ENCODE results near the gene PIPOX. TPM values are rescaled to one million over a fixed set of nuclear protein-coding genes. Genes with fewer than 3 reads are reported as not detected.

The PIPOX gene
- total and polyA plus RNA-seq, 2 donors (not counting 3 experiments of a cell fraction or from before 2014, with no cell fraction given), result 0.62 to 2.5 TPM

DNA sequence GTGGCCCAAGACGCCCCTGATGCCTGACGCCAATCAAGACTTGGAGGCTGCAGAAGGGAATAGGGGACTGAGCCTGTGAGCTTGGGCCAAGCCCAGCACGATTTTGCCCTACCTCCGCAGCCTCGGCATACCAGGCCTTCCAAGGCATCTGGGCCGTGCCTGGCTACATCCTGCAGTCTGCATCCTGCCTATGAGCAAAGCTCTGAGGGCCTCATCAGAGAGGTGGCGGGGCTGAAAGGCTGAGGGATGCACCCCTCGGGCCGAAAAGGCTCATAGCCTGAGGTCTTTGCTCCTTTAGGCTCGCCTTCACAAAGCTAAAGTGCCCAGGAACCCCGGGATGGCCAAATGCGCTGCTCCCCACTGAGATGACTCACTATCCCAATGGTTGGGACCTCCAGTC lies 39.7 kb upstream of the PIPOX start:
- dilution Hi-C loops (cut with MboI; ENCODE audit: extremely low pct_ligation_motif_present, low sequenced_read_pairs), result no loop called here
- Histone ChIP-seq H3K4me2 (ENCODE audit: insufficient read depth, low read length) (no peak overlapping the region), H3K27me3 (ENCODE audit: control insufficient read depth in 2 of 2, insufficient read depth in 2 of 2, low read length in 2 of 2) (peaks cover 28 to 32% of the 10 kb centered on the region in 2 experiments), H3K9ac (replicated peaks; ENCODE audit: extremely low read depth, insufficient read depth, low read length) (no peak overlapping the region), H4K20me1 (replicated peaks; ENCODE audit: control insufficient read depth, extremely low read depth, insufficient read depth, low read length) (no peaks in the 10 kb centered on the region), H2AFZ (ENCODE audit: low read depth, low read length) (no peak overlapping the region), H3K4me3 (replicated peaks in 1 of 3; ENCODE audit: insufficient read depth in 1 of 3, low read depth in 1 of 3, low read length in 3 of 3) (no peak overlapping the region), H3K9me1 (replicated peaks; ENCODE audit: control insufficient read depth, extremely low read depth, insufficient read depth, low read length) (no peaks in the 10 kb centered on the region), H3K4me1 (ENCODE audit: control insufficient read depth, extremely low read depth, insufficient read depth, low read length) (no peaks in the 10 kb centered on the region), H3K27ac (ENCODE audit: insufficient read depth, low read depth, low read length) (no peak overlapping the region), H3K36me3 (ENCODE audit: control insufficient read depth in 2 of 2, extremely low read depth in 1 of 2, insufficient read depth in 2 of 2, low read length in 2 of 2) (no peaks in the 10 kb centered on the region), H3K9me3 (replicated peaks; ENCODE audit: control insufficient read depth, insufficient read depth, low read length) (no peaks in the 10 kb centered on the region), H3K79me2 (ENCODE audit: control insufficient read depth, insufficient read depth, low read length) (no peaks in the 10 kb centered on the region)
- no peak for DNase-seq (ENCODE audit: low read depth, low spot score)
- BruUV-seq (replicated peaks), result no TSS peak
- intact Hi-C loops (cut with micrococcal nuclease), result no loop called here
- CTCF ChIA-PET, result interaction anchor here (1.7 to 2.2 kb wide), 2 partner anchors 38 to 121 kb away, joined by 6 to 7 read pairs; no protein-coding TSS in a partner anchor
- POLR2A ChIA-PET, result no interaction called here
- TF ChIP-seq MAX (IDR thresholded peaks at IDR 0.05; ENCODE audit: insufficient read depth, insufficient read length), result no peak
- no peak for TF ChIP-seq GATA2 (IDR thresholded peaks at IDR 0.05; ENCODE audit: insufficient read depth, insufficient read length, low read depth, low read length)
- FAIRE-seq, result no peak

DNA sequence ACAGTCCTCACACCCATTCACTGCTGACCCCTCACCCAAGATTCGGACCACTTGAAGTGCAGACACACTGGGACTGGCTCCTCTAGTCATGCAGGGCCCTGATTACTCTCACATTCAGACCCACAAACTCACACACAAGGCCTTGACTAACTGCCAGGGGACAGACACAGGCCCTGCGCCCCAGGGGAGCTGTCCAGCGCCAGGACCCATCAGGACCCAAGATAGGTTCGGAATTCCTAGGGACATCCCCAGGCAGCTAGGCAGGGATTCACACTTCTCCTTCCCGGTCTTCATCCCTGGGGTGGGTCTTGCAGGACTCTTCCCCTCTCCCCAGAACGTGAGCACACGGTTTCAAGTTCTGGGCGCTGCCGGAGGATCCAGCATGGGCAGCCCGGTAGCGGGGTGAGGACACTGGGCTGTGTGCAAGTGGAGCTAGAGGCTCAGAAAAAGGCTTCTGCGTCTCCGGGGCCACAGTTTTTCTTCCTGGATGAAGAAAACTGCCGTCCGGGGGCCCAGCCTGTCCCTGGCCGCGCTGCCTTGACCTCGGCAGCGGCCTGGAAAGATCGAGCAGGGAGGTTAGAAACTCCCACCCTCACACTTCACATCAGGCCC lies 38.8 kb upstream of the PIPOX start:
- DNase-seq (ENCODE audit: low read depth, low spot score), result no peak
- no peak overlapping the region for H3K9ac ChIP-seq (replicated peaks; ENCODE audit: extremely low read depth, insufficient read depth, low read length)
- no peak for FAIRE-seq
- no TSS peak for BruUV-seq (replicated peaks)
- dilution Hi-C loops (cut with MboI; ENCODE audit: extremely low pct_ligation_motif_present, low sequenced_read_pairs) (no loop called here), intact Hi-C loops (cut with micrococcal nuclease) (no loop called here)
- no peak overlapping the region for H3K4me2 ChIP-seq (ENCODE audit: insufficient read depth, low read length)
- TF ChIP-seq POLR2AphosphoS5 (IDR thresholded peaks at IDR 0.05; ENCODE audit: insufficient read depth, low read depth, low read length) (no peak), GATA2 (IDR thresholded peaks at IDR 0.05; ENCODE audit: insufficient read depth, insufficient read length, low read depth, low read length) (no peak), JUN (IDR thresholded peaks at IDR 0.05; ENCODE audit: borderline replicate concordance, insufficient read depth, insufficient read length, low read depth) (no peak), FOS (IDR thresholded peaks at IDR 0.05; ENCODE audit: borderline replicate concordance, insufficient read depth, low read length) (no peak), MAX (IDR thresholded peaks at IDR 0.05; ENCODE audit: insufficient read depth, insufficient read length) (no peak), MYC (IDR thresholded peaks at IDR 0.05; ENCODE audit: low read depth, low read length) (no peak), POLR2A (IDR thresholded peaks at IDR 0.05; ENCODE audit: low read depth, low read length) (no peak), CTCF (IDR thresholded peaks at IDR 0.05; ENCODE audit: extremely low read depth in 1 of 2, insufficient read depth in 1 of 2, low read depth in 1 of 2, low read length in 2 of 2) (no peak), EZH2 (IDR thresholded peaks at IDR 0.05; ENCODE audit: borderline replicate concordance, low read depth, low read length, severe bottlenecking) (no peak)
- no peaks in the 10 kb centered on the region for H3K9me3 ChIP-seq (replicated peaks; ENCODE audit: control insufficient read depth, insufficient read depth, low read length)
- H3K27ac ChIP-seq (ENCODE audit: insufficient read depth, low read depth, low read length), result no peak overlapping the region
- peaks cover 31 to 34% of the 10 kb centered on the region in 2 experiments for H3K27me3 ChIP-seq (ENCODE audit: control insufficient read depth in 2 of 2, insufficient read depth in 2 of 2, low read length in 2 of 2)
- no peaks in the 10 kb centered on the region for H3K4me1 ChIP-seq (ENCODE audit: control insufficient read depth, extremely low read depth, insufficient read depth, low read length)
- no peaks in the 10 kb centered on the region for H4K20me1 ChIP-seq (replicated peaks; ENCODE audit: control insufficient read depth, extremely low read depth, insufficient read depth, low read length)
- ChIA-PET POLR2A (no interaction called here), CTCF (interaction anchor here (0.7 to 1.7 kb wide), 2 partner anchors 39 to 113 kb away, joined by 3 to 6 read pairs; no protein-coding TSS in a partner anchor)
- no peak overlapping the region for H3K4me3 ChIP-seq (replicated peaks in 1 of 3; ENCODE audit: insufficient read depth in 1 of 3, low read depth in 1 of 3, low read length in 3 of 3)
- H3K9me1 ChIP-seq (replicated peaks; ENCODE audit: control insufficient read depth, extremely low read depth, insufficient read depth, low read length), result no peaks in the 10 kb centered on the region
- no peaks in the 10 kb centered on the region for H3K79me2 ChIP-seq (ENCODE audit: control insufficient read depth, insufficient read depth, low read length)
- no peak overlapping the region for H2AFZ ChIP-seq (ENCODE audit: low read depth, low read length)
- no peaks in the 10 kb centered on the region for H3K36me3 ChIP-seq (ENCODE audit: control insufficient read depth in 2 of 2, extremely low read depth in 1 of 2, insufficient read depth in 2 of 2, low read length in 2 of 2)
